Measurements from ENCODE around the gene LRMDA.

LRMDA gene

GRCh38 chr10:76234499-76235226, 803.2 kb downstream of the LRMDA start:
- no peak for TF ChIP-seq CTCF (IDR thresholded peaks at IDR 0.05; ENCODE audit: low read depth, low read length)
- no peaks in the 10 kb centered on the region for H3K27me3 ChIP-seq (ENCODE audit: insufficient read depth, low read depth, severe bottlenecking)
- no peak for DNase-seq

GRCh38 chr10:76236356-76236755, 804.9 kb downstream of the LRMDA start:
- Histone ChIP-seq H3K4me3 (ENCODE audit: low read depth, low read length) (no peak overlapping the region), H3K27ac (no peak overlapping the region), H3K36me3 (no peaks in the 10 kb centered on the region), H3K27me3 (ENCODE audit: insufficient read depth, low read depth, severe bottlenecking) (no peaks in the 10 kb centered on the region), H3K9me3 (ENCODE audit: severe bottlenecking) (no peaks in the 10 kb centered on the region)
- DNase-seq, result no peak
- TF ChIP-seq CTCF (IDR thresholded peaks at IDR 0.05; ENCODE audit: low read depth, low read length), result no peak

More at GRCh38 chr10:76234499-76235226, 803.2 kb downstream of the LRMDA start:
- Histone ChIP-seq H3K27ac (no peak overlapping the region), H3K36me3 (no peaks in the 10 kb centered on the region), H3K4me3 (ENCODE audit: low read depth, low read length) (no peak overlapping the region), H3K9me3 (ENCODE audit: severe bottlenecking) (no peaks in the 10 kb centered on the region)

DNA sequence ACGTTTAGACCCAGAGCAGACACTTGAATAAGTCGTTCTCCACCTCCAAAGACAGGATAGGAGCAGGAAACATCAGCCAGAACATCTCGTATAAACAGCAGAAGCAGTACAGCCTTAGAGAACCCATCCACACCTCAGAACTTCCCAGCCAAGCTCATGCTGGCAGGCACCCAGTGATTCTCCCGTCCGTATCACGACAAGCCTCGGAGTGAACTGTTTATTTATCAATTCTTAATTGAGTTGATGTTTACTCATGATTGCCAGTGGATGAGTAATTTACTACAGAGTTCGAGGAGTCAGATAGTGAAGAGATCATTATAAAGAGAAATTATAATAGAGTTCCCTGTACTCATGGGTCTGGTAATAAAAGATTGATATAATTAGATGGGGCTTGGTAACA, 811.5 kb downstream of the LRMDA start:
- no peak for TF ChIP-seq CTCF (IDR thresholded peaks at IDR 0.05; ENCODE audit: low read depth, low read length)
- no peak overlapping the region for H3K4me3 ChIP-seq (ENCODE audit: low read depth, low read length)
- H3K27ac ChIP-seq, result no peak overlapping the region
- H3K27me3 ChIP-seq (ENCODE audit: insufficient read depth, low read depth, severe bottlenecking), result no peaks in the 10 kb centered on the region
- DNase-seq, result no peak
- no peaks in the 10 kb centered on the region for H3K36me3 ChIP-seq
- no peaks in the 10 kb centered on the region for H3K9me3 ChIP-seq (ENCODE audit: severe bottlenecking)

GRCh38 chr10:76244061-76244686, 812.8 kb downstream of the LRMDA start:
- H3K36me3 ChIP-seq, result no peaks in the 10 kb centered on the region
- no peaks in the 10 kb centered on the region for H3K9me3 ChIP-seq (ENCODE audit: severe bottlenecking)
- H3K4me3 ChIP-seq (ENCODE audit: low read depth, low read length), result no peak overlapping the region
- DNase-seq, result no peak
- H3K27me3 ChIP-seq (ENCODE audit: insufficient read depth, low read depth, severe bottlenecking), result no peaks in the 10 kb centered on the region
- TF ChIP-seq CTCF (IDR thresholded peaks at IDR 0.05; ENCODE audit: low read depth, low read length), result no peak
- H3K27ac ChIP-seq, result no peak overlapping the region

GRCh38 chr10:76245951-76246495, 814.6 kb downstream of the LRMDA start:
- Histone ChIP-seq H3K36me3 (no peaks in the 10 kb centered on the region), H3K4me3 (ENCODE audit: low read depth, low read length) (no peak overlapping the region), H3K9me3 (ENCODE audit: severe bottlenecking) (no peaks in the 10 kb centered on the region), H3K27ac (no peak overlapping the region), H3K27me3 (ENCODE audit: insufficient read depth, low read depth, severe bottlenecking) (no peaks in the 10 kb centered on the region)
- no peak for DNase-seq
- TF ChIP-seq CTCF (IDR thresholded peaks at IDR 0.05; ENCODE audit: low read depth, low read length), result no peak

Data from WERI-Rb-1 (cell line).